Measurements from ENCODE around the gene SLC35E3. TPM values are rescaled to one million over a fixed set of nuclear protein-coding genes. Genes with fewer than 3 reads are reported as not detected.
A peak's percentile ranks its signal among the peaks of the same experiment; 100 is the strongest.

Gene SLC35E3
- total and polyA plus RNA-seq, 2 of the 13 experiments (the other 11 are each of a cell fraction or from before 2014, with no cell fraction given): 13.0 to 22.1 TPM

DNA sequence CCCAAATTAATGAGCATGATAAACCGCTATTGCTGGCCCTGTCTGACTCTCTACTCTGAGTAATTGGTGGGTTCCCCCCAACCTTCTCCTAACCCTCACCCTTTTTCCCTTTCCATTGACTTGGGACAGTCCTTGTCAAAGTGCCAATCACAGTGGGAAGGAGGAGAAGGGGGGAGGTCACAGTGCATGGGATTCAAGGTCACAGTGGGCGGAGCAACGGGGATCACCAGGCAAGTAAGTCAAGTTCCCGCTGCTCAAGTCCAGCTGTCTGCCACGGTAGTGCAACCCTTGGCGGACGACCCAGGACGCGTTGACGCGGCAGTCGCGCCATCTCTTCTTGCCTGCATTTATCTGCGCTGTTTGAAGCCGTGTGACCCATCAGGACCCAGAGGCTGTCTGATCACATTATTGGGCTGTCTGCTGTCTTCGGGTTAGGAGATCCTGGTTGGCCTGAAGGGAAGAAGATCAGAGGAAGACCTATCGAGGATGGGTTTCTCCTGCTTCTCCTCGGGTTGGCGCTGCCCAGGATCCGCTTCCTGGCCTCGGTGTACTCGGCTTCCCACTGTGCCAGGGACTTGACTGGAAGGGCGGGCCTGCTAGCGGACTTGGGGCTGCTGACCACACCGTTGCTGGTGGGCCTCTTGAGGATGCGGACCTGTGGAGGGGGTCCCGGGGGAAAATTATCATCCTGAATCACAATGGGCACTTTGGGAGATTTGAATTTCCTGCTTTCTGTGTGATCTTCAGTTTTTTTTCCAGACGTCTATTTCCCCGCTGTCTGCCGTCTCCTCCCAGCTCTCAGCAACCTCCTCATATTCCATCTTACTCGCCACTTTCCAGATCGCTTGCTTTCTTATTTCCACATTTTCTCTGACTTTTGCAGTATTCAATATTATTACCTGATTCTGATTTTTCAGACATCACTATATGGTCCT is 58.9 kb downstream of the SLC35E3 start (continued):
- TF ChIP-seq ZNF234 (CRISPR knock-in tag; conservative IDR thresholded peaks at IDR 0.05) (no peak), KAT8 (CRISPR knock-in tag; IDR thresholded peaks at IDR 0.05) (peak; percentile 79), ZNF788 (CRISPR knock-in tag; IDR thresholded peaks at IDR 0.05; ENCODE audit: borderline replicate concordance) (peak; percentile 67; the same call in 1 of the 2 replicates), ZNF430 (CRISPR knock-in tag; IDR thresholded peaks at IDR 0.05) (peak; percentile 69; the same call in 1 of the 2 replicates), ZNF451 (CRISPR knock-in tag; IDR thresholded peaks at IDR 0.05) (no peak), ZFP37 (CRISPR knock-in tag; IDR thresholded peaks at IDR 0.05; ENCODE audit: borderline replicate concordance) (no peak), PHF20 (CRISPR knock-in tag; IDR thresholded peaks at IDR 0.05) (no peak), HIVEP1 (CRISPR knock-in tag; IDR thresholded peaks at IDR 0.05) (peak; percentile 96), RBAK (CRISPR knock-in tag; IDR thresholded peaks at IDR 0.05) (no peak), NR1H2 (CRISPR knock-in tag; IDR thresholded peaks at IDR 0.05; ENCODE audit: borderline replicate concordance, low read depth) (no peak), ZNF333 (CRISPR knock-in tag; IDR thresholded peaks at IDR 0.05; ENCODE audit: borderline replicate concordance) (no peak), NFE2L1 (CRISPR knock-in tag; IDR thresholded peaks at IDR 0.05; ENCODE audit: borderline replicate concordance) (no peak), ZNF605 (CRISPR knock-in tag; IDR thresholded peaks at IDR 0.05) (peak; percentile 77; the same call in 1 of the 2 replicates), ZNF83 (CRISPR knock-in tag; IDR thresholded peaks at IDR 0.05; ENCODE audit: borderline replicate concordance) (no peak), NCOR1 (IDR thresholded peaks at IDR 0.05; ENCODE audit: borderline replicate concordance, low read length) (peak; percentile 86; the same call in 1 of the 2 replicates), ZNF484 (CRISPR knock-in tag; IDR thresholded peaks at IDR 0.05; ENCODE audit: borderline replicate concordance, low read depth) (no peak), ZNF33B (CRISPR knock-in tag; IDR thresholded peaks at IDR 0.05) (0 out of 2 replicates have a peak, but pooled peaks have one; percentile 55), STAG1 (CRISPR knock-in tag; IDR thresholded peaks at IDR 0.05) (peak; percentile 27), PCBP1 (IDR thresholded peaks at IDR 0.05; ENCODE audit: borderline replicate concordance, low read depth, low read length) (no peak)
- TF ChIP-seq, protein P1, sequence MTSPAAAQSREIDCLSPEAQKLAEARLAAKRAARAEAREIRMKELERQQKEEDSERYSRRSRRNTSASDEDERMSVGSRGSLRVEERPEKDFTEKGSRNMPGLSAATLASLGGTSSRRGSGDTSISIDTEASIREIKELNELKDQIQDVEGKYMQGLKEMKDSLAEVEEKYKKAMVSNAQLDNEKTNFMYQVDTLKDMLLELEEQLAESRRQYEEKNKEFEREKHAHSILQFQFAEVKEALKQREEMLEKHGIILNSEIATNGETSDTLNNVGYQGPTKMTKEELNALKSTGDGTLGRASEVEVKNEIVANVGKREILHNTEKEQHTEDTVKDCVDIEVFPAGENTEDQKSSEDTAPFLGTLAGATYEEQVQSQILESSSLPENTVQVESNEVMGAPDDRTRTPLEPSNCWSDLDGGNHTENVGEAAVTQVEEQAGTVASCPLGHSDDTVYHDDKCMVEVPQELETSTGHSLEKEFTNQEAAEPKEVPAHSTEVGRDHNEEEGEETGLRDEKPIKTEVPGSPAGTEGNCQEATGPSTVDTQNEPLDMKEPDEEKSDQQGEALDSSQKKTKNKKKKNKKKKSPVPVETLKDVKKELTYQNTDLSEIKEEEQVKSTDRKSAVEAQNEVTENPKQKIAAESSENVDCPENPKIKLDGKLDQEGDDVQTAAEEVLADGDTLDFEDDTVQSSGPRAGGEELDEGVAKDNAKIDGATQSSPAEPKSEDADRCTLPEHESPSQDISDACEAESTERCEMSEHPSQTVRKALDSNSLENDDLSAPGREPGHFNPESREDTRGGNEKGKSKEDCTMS (CRISPR knock-in tag; conservative IDR thresholded peaks at IDR 0.05): no peak
- TF ChIP-seq, protein P2, sequence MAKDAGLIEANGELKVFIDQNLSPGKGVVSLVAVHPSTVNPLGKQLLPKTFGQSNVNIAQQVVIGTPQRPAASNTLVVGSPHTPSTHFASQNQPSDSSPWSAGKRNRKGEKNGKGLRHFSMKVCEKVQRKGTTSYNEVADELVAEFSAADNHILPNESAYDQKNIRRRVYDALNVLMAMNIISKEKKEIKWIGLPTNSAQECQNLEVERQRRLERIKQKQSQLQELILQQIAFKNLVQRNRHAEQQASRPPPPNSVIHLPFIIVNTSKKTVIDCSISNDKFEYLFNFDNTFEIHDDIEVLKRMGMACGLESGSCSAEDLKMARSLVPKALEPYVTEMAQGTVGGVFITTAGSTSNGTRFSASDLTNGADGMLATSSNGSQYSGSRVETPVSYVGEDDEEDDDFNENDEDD (CRISPR knock-in tag; IDR thresholded peaks at IDR 0.05; ENCODE audit: borderline replicate concordance): peak; percentile 85; the same call in 1 of the 2 replicates
- TF ChIP-seq, protein P3, sequence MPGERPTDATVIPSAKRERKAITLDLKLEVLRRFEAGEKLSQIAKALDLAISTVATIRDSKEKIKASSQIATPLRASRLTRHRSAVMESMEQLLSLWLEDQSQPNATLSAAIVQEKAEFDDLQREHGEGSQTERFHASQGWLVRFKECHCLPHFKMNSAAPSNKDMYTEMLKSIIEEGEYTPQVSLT (CRISPR knock-in tag; IDR thresholded peaks at IDR 0.05; ENCODE audit: borderline replicate concordance, low read depth): 0 out of 2 replicates have a peak, but pooled peaks have one; percentile 83
- TF ChIP-seq, protein P4, sequence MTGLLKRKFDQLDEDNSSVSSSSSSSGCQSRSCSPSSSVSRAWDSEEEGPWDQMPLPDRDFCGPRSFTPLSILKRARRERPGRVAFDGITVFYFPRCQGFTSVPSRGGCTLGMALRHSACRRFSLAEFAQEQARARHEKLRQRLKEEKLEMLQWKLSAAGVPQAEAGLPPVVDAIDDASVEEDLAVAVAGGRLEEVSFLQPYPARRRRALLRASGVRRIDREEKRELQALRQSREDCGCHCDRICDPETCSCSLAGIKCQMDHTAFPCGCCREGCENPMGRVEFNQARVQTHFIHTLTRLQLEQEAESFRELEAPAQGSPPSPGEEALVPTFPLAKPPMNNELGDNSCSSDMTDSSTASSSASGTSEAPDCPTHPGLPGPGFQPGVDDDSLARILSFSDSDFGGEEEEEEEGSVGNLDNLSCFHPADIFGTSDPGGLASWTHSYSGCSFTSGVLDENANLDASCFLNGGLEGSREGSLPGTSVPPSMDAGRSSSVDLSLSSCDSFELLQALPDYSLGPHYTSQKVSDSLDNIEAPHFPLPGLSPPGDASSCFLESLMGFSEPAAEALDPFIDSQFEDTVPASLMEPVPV (CRISPR knock-in tag; IDR thresholded peaks at IDR 0.05): peak; percentile 68; the same call in 1 of the 2 replicates

Data from HepG2 (cell line).